NCI-H2107 (cell line): ENCODE measurements around the gene TSPAN32.
"Not testable (repeated sequence)": the region's sequence is repeated elsewhere in the genome, so short reads cannot be mapped to it uniquely, and the experiment has no call there.

ENCODE experiments used
- DNase-seq: peaks from one replicate; lab custom pipeline; 2025; lab: John Stamatoyannopoulos, UW

Gene TSPAN32

DNA sequence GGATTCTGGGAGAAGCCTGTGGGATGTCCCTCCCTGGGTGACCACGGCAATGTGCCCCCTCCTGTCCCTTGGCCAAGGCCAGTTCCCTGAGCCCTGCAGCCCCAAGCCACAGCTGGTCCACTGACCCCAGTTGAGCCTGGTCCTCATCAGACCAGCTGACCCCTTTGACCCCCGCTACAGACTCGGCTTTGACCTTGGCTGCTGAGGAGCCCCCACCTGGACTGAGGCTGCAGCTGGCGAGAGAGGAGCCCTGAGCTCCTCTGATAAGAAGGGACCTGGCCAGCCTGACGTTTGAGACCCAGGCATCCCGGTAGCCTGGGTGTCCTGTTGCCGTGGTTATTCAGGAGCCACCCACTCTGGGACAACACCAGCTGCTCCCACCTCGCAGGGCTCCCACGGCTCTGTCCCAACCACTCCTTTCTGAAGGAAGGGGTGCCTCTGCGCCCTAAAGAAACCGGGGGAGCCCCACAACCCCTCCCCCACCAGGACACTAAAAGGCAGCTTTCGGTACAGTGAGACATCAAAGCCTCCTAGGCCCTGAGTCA lies 34.4 kb upstream of the TSPAN32 start:
- DNase-seq: no peak

DNA sequence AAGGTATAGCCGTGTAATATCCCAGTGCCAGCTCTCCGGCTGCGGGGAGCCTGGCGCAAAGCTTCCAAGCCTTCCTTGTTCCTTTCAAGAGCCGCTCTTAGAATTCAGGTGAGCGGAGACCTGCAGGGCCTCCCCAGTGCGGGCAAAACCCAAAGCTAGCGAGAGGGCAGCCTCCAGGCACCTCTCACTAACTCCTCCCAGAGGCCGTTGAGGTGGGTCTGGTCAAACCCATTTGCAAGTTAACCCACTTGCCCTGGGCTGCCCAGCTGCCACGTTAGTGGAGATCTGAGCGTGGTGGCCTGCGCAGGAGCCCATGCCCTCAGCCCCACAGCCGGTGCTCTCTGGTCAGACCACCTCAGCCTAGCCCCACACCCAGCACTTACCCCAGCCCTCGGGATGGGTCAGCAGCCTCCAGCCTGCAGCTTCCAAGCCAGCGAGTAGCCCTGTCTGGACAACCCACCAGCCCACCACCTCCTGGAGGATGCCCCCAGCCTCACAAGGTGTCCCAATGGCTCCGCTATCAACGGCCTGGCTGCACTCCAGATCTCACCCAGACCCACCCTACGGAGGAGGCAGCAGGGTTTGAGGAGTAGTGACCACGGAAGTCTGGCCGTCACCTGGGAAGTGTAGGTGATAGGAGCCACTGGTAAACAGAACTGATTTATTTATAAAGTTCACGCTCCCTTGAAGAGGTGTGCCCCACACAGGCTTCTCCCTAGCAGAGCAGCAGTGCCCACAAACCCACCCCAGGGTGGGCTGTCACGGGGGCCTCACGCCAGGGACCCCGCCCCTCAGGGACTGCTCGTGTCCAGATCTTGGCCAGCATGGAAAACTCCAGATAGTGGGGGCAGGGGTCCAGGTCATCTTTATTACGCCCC lies 33.7 kb upstream of the TSPAN32 start:
- DNase-seq: no peak

DNA sequence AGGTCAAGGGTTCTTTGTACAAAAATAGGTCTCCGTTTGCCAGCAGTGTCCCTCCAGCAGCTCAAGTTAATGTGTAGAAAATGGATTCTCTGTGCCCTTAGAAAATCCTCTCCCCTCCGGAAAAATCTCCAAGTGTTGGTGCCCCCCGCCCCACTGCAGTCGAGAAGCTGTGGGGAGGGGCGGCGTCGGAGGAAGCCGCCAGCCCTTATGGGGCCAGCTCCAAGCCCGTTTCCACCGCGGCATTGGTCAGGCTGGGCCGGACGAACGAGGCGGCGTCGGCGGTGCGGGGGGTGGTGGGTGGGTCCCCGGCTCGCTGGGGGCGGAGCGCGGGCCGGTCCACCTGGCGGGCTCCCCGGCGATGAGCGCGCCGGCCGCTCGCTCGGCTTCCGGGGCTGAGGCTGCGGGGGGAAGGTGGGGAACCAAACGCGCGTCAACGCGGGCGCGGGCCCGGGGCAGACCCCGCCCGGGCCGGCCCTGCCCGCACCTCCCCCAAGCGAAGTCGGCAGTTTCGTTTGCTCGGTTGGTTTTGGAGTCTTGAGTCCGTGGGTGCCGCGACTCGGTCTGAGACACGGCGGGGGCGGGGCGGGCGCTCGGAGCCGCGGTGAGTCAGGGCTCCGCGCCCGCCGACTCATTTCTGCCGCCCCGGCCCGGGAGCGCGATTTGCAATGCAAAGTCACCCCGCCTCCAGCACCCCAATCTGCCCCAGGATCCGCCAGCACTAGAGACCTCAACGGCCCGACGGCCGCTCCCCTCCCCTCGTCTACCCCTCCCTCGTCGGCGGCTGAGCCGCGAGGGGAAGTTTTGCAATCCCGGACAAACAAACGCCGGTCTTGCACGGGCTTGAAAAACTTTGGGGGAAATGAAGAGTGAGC lies 32.8 kb upstream of the TSPAN32 start:
- DNase-seq: no peak

DNA sequence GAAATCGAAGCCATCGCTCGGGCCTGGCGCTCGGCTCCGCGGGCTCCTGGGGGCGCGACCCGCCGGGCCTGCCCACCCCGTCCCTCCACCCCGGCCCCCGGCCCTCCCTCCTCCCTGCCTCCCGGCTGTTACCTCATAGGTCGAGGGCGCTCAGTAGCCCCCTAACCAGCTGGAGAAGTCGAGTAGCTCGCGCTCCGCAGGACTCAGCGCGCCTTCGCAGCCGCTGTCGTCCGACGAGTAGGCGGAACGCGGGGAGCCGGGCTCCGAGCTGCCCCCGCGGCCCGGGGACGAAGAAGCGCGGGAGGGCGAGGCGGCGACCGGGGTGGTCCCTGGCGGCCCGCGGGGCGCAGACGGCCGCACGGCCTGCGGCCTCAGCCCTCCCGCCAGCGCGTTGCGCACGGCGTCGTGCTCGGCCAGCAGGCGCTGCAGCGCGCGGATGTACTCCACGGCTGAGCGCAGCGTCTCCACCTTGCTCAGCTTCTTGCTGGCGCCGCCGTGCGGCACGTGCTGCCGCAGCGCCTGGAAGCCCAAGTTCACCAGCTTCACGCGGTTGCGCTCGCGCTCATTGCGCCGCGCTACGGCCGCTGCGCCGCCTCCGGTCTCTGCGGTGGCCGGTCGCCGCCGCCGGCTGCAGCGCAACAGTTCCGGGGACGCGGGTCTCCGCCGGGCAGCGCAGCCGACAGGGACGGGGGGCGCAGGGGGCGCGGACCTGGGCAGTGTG lies 32.1 kb upstream of the TSPAN32 start:
- no peak for DNase-seq

DNA sequence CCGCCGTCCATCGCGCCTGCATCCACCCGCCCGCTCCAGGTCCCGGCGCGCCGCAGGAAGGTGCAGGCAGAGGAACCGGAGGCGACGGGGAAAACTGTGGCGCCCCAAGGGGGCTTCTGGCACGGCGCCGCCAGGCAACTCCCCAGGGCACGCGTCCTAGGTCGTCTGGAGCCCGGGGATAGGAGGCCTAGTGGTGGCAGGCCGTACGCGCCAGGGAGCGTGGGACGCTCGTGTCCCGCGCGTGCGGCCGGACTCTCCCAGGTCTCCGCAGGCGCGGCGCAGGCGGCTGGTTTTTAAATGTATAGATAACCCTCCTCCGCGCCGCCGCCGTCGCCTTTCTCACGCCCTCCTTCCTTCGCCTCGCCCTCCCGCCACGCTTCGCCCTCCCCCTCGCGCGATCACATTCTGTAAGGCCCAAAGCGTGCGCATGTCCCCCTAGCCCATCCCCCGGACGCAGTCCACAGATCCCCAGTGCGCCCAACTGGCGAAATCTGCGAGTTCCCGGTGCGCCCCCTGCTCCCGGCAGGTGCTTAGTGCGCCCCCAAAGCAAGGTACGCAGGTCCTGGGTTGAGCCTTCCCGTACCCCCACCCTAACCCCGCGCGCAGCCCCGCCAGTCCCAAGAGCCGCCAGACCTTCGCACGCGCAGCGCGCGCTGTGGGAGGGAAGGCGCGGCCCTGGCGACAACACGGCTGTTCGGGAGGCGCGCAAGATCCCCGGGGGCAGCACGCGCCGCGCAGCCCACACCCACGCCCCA lies 31.3 kb upstream of the TSPAN32 start, which contains the start of gene ASCL2:
Gene ASCL2 (minus strand): TSS at position 267 of the 755 bp plus-strand sequence. CDS start 256 bp downstream, at position 11.
- DNase-seq: no peak

DNA sequence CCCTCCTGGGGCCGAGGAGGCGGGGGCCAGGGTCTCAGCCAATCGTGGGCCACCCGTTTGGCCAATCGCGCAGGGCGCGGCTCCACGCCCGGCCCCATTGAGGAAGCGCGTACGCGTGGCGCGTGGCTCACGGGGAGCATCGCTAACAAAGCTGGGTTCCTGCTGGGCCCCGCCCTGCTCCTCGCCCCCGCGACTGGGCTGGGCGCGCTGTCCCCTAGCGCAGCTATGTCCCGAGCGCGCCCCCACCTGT lies 30.8 kb upstream of the TSPAN32 start:
- DNase-seq: no peak

DNA sequence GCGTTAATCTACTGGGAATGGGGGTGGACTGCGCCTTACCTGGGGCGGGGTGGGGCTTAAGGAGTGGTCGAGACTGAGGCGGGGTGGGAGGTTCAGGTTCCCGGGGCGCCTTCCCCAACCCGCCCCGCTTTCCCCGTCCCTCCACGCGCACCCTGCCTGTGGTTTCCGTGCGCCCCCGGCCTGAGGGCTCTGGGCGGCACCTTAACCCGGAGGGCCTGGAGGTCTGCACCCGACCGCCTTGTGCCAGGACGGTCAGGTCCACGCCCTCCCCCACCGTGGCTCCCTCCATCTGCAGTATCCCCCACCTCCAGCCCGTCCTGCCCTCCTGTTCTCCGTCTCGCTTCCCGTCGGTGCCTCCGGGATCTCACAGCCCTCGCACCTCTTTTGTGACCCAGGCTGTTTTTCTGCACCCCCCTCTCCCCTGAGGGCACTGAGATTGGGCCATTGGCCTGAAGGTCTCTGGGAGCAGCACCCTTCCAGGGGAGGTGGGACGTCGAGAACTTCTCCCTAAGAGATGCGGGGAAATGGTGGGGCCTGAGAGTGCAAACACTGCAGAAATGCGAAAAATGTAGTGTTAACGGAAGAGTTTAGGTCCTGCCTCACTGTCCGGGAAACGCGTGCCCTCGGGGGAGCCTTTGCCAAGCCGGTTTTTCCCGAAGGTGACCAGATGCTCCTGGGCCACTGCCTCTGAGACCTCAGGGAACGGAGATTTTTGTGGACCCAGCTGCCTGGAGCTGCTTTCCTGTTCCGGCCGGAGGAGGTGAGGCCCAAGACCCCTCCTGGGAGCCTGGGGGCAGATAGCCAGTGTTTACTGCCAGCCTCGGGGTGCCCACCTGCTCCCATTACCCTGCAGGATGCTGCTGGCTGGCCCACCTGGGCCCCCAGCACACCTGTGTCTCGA lies 30.2 kb upstream of the TSPAN32 start:
- DNase-seq: no peak

DNA sequence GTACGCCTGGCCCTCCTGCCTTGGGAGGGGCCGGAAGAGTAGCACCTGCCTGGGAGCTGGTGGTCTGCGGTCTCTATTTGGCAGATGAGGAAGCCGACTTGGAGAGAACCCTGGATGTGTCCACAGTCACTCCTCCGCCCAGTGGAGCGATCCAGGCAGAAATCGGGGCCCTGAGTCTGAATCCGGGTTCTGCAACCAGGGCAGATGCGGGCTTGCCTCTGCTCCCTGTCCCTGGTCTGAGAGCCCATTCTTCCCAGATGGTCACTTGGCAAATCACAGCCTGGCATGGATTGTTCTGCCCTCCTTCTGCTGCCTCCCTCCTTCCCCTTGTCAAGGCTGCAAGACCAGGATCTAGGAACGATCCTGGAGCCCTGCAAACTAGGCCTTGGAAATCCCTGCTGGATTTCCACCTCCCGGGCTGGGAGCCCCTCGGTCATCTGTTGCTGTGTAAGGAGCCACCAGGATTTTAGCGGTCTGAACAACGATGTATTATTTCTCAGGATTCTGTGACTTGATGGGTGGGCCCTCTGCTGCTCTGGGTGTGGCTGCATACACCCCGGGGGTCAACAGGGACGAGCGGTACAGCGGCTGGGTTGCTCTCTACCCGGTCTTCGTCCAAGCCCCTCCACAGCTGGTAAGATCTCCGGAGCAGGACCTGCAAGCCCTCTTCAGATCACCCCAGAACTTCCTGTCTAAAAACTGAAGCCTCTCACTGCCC lies 29.4 kb upstream of the TSPAN32 start:
- DNase-seq: no peak

DNA sequence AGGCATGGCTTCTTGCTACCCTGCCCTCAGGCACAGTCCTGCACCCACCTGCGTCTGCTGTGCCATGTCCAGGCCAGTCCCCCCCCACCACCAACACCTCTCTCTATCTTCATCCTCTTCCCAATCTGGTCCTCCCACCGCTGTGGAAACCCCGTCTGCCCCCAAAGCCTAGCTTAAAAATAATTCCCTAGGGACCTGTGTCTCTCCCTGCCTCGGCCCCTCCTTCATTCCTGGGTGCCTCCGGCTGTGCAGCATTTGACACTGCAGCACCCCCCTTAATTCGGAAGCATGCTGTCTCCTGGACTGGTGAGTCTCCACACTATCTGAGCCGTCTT lies 28.9 kb upstream of the TSPAN32 start:
- no peak for DNase-seq

DNA sequence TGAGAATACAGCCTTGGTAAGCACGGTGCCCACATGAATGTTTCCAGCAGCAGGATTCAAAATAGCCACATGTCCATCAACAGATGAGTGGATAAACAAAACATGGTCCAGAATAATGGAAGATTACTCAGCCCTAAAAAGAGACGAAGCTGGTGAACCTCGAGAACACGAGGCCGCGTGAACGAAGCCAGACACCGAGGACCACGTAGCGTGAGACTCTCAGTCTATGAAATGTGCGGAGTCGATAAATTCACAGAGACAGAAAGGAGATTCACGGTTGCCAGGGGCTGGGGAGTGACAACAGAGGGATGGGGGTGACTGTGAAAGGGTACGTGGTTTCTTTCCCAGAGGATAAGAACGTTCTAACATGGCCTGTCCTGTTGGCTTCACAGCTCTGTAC lies 28.5 kb upstream of the TSPAN32 start:
- no peak for DNase-seq

DNA sequence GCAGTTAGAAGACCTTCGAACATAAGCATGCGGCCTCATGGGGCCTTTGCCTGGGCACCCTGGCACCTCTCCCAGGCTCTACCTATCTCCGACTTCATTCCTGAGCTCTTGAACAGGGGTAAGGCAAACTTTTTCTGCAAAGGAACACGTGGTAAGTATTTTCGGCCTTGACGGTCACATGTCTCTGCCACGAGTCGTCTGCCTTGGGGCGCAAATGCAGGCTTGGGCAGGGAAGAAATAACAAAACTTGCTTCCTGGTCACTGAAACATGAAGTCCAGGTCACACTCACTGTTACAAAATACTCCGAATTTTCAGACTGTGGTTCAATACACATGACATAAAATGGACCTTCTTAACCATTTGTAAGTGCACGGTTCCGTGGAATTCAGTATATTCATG lies 28.0 kb upstream of the TSPAN32 start:
- no peak for DNase-seq

DNA sequence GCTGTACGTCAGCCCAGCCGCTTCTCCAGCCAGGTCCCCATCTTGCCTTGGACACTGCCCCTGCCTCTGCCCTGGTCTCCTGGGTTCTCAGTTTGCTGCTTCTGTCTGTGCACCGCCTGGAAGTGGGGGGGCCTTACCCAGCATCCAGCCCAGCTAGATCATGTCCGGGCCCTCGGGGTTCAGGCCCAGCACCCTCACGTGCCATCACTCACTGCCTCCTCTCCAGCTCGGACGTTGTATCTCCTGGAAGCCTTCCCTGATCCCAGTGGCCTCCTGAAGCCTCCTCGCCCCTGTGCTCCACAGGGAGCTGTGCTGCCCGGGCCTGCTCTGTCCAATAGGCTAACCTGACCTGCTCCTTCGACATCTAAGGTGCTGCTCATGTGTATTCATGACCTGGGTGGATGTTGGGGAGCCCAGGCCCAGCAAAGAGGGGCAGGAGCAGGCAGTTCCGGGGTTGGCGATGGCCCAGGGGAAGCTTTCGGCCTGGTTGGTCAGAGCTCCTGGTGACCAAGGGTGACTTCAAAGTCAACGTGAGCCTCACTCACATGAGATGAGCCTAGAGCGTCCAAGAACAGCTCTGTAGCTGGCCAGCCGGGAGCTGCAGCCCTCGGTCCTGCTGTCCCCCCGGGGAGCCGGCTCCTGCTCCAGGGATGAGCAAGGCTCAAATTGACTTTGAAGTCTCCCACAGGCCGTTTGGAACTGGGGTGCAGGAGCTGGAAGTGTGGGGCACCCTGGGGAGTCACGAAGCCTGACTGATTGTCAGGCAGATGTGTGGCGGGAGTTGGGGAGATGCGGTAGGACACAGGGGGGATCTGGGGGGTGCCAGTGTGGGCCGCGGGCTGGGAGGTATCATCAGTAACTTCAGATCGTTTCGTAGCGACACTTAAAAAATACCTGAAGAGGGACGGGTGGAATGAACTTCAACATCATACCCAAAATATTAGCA lies 26.2 kb upstream of the TSPAN32 start:
- no peak for DNase-seq

DNA sequence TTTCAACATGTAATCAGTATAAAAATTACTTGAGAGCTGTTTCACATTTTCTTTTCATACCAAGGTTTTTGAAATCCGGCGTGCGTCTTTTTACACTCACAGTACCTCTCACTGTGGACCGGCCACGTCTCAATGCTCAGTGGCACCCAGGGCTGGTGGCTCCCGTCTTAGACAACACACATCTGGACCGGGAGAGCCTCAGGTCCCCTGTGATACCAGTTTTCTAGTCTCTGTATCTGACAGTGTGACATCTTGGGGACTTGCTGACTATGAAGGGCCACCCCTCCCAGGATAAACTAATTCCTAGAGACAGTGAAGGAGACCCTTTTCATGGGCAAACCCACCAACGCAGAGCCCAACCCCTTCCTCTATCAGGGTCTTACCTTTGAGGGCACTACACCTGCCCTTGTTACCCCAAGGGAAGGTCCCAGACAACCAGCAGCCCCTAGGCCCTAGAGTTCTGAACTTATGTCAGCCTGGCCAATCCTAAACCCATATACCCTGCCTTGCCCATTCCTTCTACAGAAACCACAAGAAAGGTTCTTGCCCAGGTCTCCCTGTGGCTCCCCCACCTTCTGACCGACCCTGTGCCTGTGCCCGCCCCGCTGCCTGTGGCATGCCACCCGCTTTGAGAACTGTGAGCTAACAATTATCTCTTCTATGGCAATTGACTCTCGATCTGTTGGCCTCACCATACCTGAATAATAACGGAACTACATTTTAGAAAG lies 25.4 kb upstream of the TSPAN32 start:
- no peak for DNase-seq

DNA sequence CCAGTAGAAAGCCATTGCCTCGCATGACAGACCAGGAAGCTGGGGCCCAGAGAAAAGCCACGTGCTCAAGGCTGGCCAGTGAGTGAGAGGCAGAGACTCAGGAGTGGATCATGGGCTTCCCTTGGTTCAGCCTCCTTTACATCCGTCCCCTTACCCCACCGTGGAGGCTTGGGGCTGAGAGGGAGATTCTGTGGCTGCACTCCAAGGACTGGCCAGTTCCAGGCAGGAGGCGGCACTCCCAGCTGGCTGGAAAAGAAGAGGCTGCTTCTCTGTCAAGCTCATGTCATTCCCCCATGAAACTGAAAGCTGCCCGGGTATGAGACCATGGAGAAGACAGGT lies 24.8 kb upstream of the TSPAN32 start:
- DNase-seq: no peak

DNA sequence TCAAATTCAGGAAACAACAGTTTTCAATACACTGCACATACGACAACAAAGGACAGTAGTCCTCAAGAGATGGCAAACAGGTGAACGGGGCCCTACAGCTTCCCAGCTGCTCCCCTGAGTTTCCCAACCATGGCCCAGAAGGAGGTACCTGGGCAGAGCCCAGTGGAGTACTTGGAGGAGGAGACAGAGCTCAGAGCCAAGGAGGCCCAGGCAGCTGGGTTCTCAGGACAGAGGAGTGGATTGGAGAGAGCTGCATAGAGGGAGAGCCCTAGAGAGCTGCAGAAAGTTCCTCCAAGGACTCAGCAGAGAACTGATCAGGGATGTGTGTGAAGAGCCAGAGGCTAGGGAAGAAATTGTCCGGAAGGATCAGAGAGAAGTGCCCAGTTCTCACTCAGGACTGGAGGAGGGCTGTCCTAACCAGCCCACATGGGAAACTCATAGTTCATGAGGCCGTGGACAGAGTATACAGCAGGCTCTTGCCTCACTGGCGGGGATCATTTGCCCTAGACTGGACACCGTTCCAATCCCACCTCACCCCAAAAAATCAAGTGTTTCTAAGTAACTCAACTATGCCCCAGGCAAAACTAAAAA lies 23.8 kb upstream of the TSPAN32 start:
- no peak for DNase-seq

DNA sequence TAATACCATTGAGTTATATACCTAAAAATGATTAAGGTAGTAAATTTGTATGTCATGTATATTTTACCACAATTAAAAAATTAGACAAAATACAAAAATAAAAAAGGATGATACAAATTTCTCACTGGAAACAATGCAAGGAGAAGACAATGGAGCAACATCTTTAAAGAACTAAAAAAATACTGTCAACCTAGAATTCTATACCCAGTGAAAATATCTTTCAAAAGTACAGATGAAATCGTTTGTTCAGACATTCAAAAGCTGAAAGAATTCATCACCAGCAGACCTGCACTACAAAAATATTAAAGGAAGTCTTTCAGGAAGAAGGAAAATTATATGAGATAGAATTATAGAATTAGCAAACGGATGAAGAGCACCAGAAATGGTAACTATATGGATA lies 21.6 kb upstream of the TSPAN32 start:
- DNase-seq: no peak

DNA sequence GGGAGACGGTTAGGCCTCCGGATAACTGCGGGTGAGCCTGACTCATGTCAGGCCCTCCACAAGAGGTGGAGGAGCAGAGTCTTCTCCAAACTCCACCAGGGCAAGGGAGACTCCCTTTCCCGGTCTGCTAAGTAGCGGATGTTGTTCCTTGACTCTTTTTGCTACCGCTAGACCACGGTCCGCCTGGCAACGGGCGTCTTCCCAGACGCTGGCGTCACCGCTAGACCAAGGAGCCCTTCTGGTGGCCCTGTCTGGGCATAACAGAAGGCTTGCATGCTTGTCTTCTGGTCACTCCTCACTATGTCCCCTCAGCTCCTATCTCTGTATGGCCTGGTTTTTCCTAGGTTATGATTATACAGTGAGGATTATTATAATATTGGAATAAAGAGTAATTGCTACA lies 15.5 kb upstream of the TSPAN32 start:
- not testable (repeated sequence) for DNase-seq

DNA sequence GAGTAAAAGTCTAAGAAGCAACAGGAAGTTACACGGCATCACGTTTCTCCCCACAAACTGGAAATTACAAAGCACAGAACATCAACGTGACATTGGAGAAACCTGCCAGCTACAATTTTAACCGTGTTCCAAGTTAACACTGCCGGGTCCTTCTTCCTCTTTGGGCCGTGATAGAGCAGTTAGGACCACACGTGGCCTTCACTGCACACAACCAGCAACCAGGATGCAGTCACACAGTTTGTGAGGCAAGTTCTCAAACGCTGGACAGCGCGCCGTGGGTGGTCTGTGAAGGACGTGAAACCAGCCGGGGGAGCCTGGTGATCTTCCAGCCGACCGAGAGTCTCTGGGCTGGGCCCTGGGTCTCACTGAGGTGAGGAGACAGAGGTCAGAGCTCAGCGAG lies 14.7 kb upstream of the TSPAN32 start:
- no peak for DNase-seq
